HL-60 (cell line): ENCODE data around the gene RAD50.

Source experiments
- DNase-seq, 2 experiments: peaks; one replicate each; pipeline ENCODE4 v3.0.0-alpha.2; 2010 to 2020; ENCODE audit warnings: low read depth in 1 of 2, low spot score in 1 of 2
- H3K27ac ChIP-seq: fragments of 250-450 bp; sonication (Bioruptor Pico); replicated peaks from 2 replicates; pipeline ENCODE4 v1.5.1; 2020; ENCODE audit warnings: mild to moderate bottlenecking, moderate library complexity
- H3K27me3 ChIP-seq: fragments of 250-450 bp; sonication (Bioruptor Pico); 2 replicates; pipeline ENCODE4 v1.5.1; 2021; ENCODE audit warnings: mild to moderate bottlenecking, moderate library complexity; ENCODE audit not compliant: insufficient read depth, poor library complexity, severe bottlenecking
- H3K4me3 ChIP-seq: replicated peaks from 2 replicates; pipeline ENCODE4 v1.5.1; 2011; ENCODE audit warnings: mild to moderate bottlenecking, control low read depth, low read length; ENCODE audit not compliant: insufficient read depth
- GABPA ChIP-seq: IDR thresholded peaks from 2 replicates; pipeline ENCODE4 v1.6.1; 2012; ENCODE audit warnings: low read depth
- POLR2AphosphoS5 ChIP-seq: IDR thresholded peaks from 2 replicates; pipeline ENCODE4 v1.6.1; 2012; ENCODE audit warnings: low read depth
- SPI1 ChIP-seq: IDR thresholded peaks from 2 replicates; pipeline ENCODE4 v1.6.1; 2012; ENCODE audit warnings: low read depth, mild to moderate bottlenecking, borderline replicate concordance
- TF ChIP-seq, protein P1 (sequence below): IDR thresholded peaks from one replicate; pipeline ENCODE4 v1.5.1; 2011; ENCODE audit warnings: low read length, control low read depth, inconsistent platforms; ENCODE audit not compliant: insufficient read depth
- TF ChIP-seq, protein P2 (sequence below): IDR thresholded peaks from 2 replicates; pipeline ENCODE4 v1.6.1; 2012; ENCODE audit warnings: low read depth; ENCODE audit not compliant: insufficient replicate concordance

RAD50 gene

GRCh38 chr5:132669966-132670882 lies 113.4 kb downstream of the RAD50 start:
- H3K4me3 ChIP-seq = no peak overlapping the region
- no peaks in the 10 kb centered on the region for H3K27me3 ChIP-seq
- no peak for DNase-seq
- no peak overlapping the region for H3K27ac ChIP-seq
- TF ChIP-seq, protein P1, sequence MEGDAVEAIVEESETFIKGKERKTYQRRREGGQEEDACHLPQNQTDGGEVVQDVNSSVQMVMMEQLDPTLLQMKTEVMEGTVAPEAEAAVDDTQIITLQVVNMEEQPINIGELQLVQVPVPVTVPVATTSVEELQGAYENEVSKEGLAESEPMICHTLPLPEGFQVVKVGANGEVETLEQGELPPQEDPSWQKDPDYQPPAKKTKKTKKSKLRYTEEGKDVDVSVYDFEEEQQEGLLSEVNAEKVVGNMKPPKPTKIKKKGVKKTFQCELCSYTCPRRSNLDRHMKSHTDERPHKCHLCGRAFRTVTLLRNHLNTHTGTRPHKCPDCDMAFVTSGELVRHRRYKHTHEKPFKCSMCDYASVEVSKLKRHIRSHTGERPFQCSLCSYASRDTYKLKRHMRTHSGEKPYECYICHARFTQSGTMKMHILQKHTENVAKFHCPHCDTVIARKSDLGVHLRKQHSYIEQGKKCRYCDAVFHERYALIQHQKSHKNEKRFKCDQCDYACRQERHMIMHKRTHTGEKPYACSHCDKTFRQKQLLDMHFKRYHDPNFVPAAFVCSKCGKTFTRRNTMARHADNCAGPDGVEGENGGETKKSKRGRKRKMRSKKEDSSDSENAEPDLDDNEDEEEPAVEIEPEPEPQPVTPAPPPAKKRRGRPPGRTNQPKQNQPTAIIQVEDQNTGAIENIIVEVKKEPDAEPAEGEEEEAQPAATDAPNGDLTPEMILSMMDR = no peak
- TF ChIP-seq, protein P2, sequence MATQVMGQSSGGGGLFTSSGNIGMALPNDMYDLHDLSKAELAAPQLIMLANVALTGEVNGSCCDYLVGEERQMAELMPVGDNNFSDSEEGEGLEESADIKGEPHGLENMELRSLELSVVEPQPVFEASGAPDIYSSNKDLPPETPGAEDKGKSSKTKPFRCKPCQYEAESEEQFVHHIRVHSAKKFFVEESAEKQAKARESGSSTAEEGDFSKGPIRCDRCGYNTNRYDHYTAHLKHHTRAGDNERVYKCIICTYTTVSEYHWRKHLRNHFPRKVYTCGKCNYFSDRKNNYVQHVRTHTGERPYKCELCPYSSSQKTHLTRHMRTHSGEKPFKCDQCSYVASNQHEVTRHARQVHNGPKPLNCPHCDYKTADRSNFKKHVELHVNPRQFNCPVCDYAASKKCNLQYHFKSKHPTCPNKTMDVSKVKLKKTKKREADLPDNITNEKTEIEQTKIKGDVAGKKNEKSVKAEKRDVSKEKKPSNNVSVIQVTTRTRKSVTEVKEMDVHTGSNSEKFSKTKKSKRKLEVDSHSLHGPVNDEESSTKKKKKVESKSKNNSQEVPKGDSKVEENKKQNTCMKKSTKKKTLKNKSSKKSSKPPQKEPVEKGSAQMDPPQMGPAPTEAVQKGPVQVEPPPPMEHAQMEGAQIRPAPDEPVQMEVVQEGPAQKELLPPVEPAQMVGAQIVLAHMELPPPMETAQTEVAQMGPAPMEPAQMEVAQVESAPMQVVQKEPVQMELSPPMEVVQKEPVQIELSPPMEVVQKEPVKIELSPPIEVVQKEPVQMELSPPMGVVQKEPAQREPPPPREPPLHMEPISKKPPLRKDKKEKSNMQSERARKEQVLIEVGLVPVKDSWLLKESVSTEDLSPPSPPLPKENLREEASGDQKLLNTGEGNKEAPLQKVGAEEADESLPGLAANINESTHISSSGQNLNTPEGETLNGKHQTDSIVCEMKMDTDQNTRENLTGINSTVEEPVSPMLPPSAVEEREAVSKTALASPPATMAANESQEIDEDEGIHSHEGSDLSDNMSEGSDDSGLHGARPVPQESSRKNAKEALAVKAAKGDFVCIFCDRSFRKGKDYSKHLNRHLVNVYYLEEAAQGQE = no peak
- no peak for TF ChIP-seq GABPA
- TF ChIP-seq POLR2AphosphoS5 = no peak
- TF ChIP-seq SPI1 = no peak

GRCh38 chr5:132671000-132671399 lies 114.2 kb downstream of the RAD50 start:
- no peak for DNase-seq
- no peak overlapping the region for H3K27ac ChIP-seq
- H3K27me3 ChIP-seq = no peaks in the 10 kb centered on the region
- H3K4me3 ChIP-seq = no peak overlapping the region
- TF ChIP-seq POLR2AphosphoS5 (no peak), GABPA (no peak), SPI1 (no peak)
- TF ChIP-seq, protein P1 = no peak
- TF ChIP-seq, protein P2 = no peak

GRCh38 chr5:132673488-132673887 lies 116.7 kb downstream of the RAD50 start:
- TF ChIP-seq POLR2AphosphoS5 (no peak), SPI1 (no peak), GABPA (no peak)
- TF ChIP-seq, protein P2 = no peak
- TF ChIP-seq, protein P1 = no peak
- Histone ChIP-seq H3K4me3 (no peak overlapping the region), H3K27ac (no peak overlapping the region), H3K27me3 (no peaks in the 10 kb centered on the region)
- DNase-seq = no peak
